SK-N-SH treated with all-trans-retinoic acid at 6 μM for 48 hours (cell line): ENCODE data around the gene EPS8.

Source experiments
- ATAC-seq: fragments of 200-7000 bp; cut with Tn5 transposase; 3 replicates; pipeline ENCODE4 v1.9.1; 2020; ENCODE audit warnings: mild to moderate bottlenecking, moderate library complexity
- ARNTL ChIP-seq: fragments of 450-650 bp; formaldehyde crosslinking; IDR thresholded peaks from 2 replicates; pipeline ENCODE4 v1.5.0; 2020; ENCODE audit warnings: low read depth, mild to moderate bottlenecking, moderate library complexity, borderline replicate concordance
- BACH2 ChIP-seq: fragments of 250-450 bp; sonication (Bioruptor Pico); IDR thresholded peaks from 2 replicates; pipeline ENCODE4 v1.9.0; 2021; ENCODE audit warnings: mild to moderate bottlenecking, borderline replicate concordance
- CREB5 ChIP-seq: fragments of 250-450 bp; sonication (Bioruptor Pico); IDR thresholded peaks from 2 replicates; pipeline ENCODE4 v1.5.1; 2020; ENCODE audit warnings: low read depth, mild to moderate bottlenecking, moderate library complexity
- CSDC2 ChIP-seq: fragments of 250-450 bp; sonication (Bioruptor Pico); IDR thresholded peaks from 2 replicates; pipeline ENCODE4 v1.5.0; 2020; ENCODE audit warnings: mild to moderate bottlenecking, moderate library complexity
- ESRRG ChIP-seq: fragments of 250-450 bp; sonication (Bioruptor Pico); IDR thresholded peaks from 2 replicates; pipeline ENCODE4 v1.6.1; 2021; ENCODE audit warnings: mild to moderate bottlenecking
- GLIS3 ChIP-seq: fragments of 250-450 bp; sonication (Bioruptor Pico); IDR thresholded peaks from 2 replicates; pipeline ENCODE4 v1.5.0; 2020; ENCODE audit warnings: mild to moderate bottlenecking, moderate library complexity
- ISL1 ChIP-seq: fragments of 250-450 bp; sonication (Bioruptor Pico); IDR thresholded peaks from 2 replicates; pipeline ENCODE4 v2.1.2; 2022; ENCODE audit warnings: mild to moderate bottlenecking, moderate library complexity
- PPARA ChIP-seq: fragments of 250-450 bp; sonication (Bioruptor Pico); IDR thresholded peaks from 2 replicates; pipeline ENCODE4 v1.5.0; 2020; ENCODE audit warnings: mild to moderate bottlenecking, borderline replicate concordance
- RARB ChIP-seq: fragments of 250-450 bp; sonication (Bioruptor Pico); IDR thresholded peaks from 2 replicates; pipeline ENCODE4 v1.8.0; 2021; ENCODE audit warnings: mild to moderate bottlenecking, moderate library complexity
- SNAI2 ChIP-seq: fragments of 250-450 bp; sonication (Bioruptor Pico); IDR thresholded peaks from 2 replicates; pipeline ENCODE4 v1.5.0; 2020; ENCODE audit warnings: mild to moderate bottlenecking, moderate library complexity
- TCF4 ChIP-seq: fragments of 250-450 bp; sonication (Bioruptor Pico); IDR thresholded peaks from 2 replicates; pipeline ENCODE4 v1.8.0; 2021; ENCODE audit warnings: mild to moderate bottlenecking, moderate library complexity, borderline replicate concordance
- TOX ChIP-seq: fragments of 250-450 bp; sonication (Bioruptor Pico); IDR thresholded peaks from 2 replicates; pipeline ENCODE4 v1.8.0; 2021; ENCODE audit warnings: mild to moderate bottlenecking, moderate library complexity, borderline replicate concordance
- ZC3H10 ChIP-seq: fragments of 250-450 bp; sonication (Bioruptor Pico); IDR thresholded peaks from 2 replicates; pipeline ENCODE4 v1.5.1; 2021; ENCODE audit warnings: mild to moderate bottlenecking, moderate library complexity
- ZFP3 ChIP-seq: fragments of 250-450 bp; sonication (Bioruptor Pico); IDR thresholded peaks from 2 replicates; pipeline ENCODE4 v1.5.0; 2020; ENCODE audit warnings: mild to moderate bottlenecking, moderate library complexity
- ZFP30 ChIP-seq: fragments of 450-650 bp; formaldehyde crosslinking; IDR thresholded peaks from 2 replicates; pipeline ENCODE4 v1.5.0; 2022; ENCODE audit warnings: mild to moderate bottlenecking, moderate library complexity
- ZNF565 ChIP-seq: fragments of 450-650 bp; formaldehyde crosslinking; conservative IDR thresholded peaks from 2 replicates; pipeline ENCODE4 v1.5.0; 2020; ENCODE audit warnings: low read depth, mild to moderate bottlenecking, moderate library complexity
- ZNF70 ChIP-seq: fragments of 450-650 bp; formaldehyde crosslinking; IDR thresholded peaks from 2 replicates; pipeline ENCODE4 v1.5.0; 2020; ENCODE audit warnings: mild to moderate bottlenecking, moderate library complexity
- ZNF8 ChIP-seq: fragments of 450-650 bp; formaldehyde crosslinking; IDR thresholded peaks from 2 replicates; pipeline ENCODE4 v1.5.0; 2020; ENCODE audit warnings: mild to moderate bottlenecking, moderate library complexity
- TF ChIP-seq, protein P1 (sequence below): fragments of 250-450 bp; sonication (Bioruptor Pico); IDR thresholded peaks from 2 replicates; pipeline ENCODE4 v1.8.0; 2021; ENCODE audit warnings: low read depth, mild to moderate bottlenecking, moderate library complexity, borderline replicate concordance
- TF ChIP-seq, protein P2 (sequence below): fragments of 250-450 bp; sonication (Bioruptor Pico); IDR thresholded peaks from 2 replicates; pipeline ENCODE4 v1.5.0; 2020; ENCODE audit warnings: mild to moderate bottlenecking, moderate library complexity
- TF ChIP-seq, protein P3 (sequence below): fragments of 250-450 bp; sonication (Bioruptor Pico); IDR thresholded peaks from 2 replicates; pipeline ENCODE4 v1.5.1; 2021; ENCODE audit warnings: mild to moderate bottlenecking, moderate library complexity
- TF ChIP-seq, protein P4 (sequence below): fragments of 250-450 bp; sonication (Bioruptor Pico); IDR thresholded peaks from 2 replicates; pipeline ENCODE4 v1.8.0; 2020; ENCODE audit warnings: mild to moderate bottlenecking, moderate library complexity, borderline replicate concordance

EPS8 gene

GRCh38 chr12:15752785-15753184 lies 36.4 kb downstream of the EPS8 start:
- no peak for ATAC-seq
- TF ChIP-seq PPARA (CRISPR knock-in tag) (no peak), CSDC2 (CRISPR knock-in tag) (no peak), RARB (CRISPR knock-in tag) (no peak), ISL1 (CRISPR knock-in tag) (no peak), SNAI2 (CRISPR knock-in tag) (no peak), TCF4 (CRISPR knock-in tag) (no peak), ZNF70 (CRISPR knock-in tag) (no peak), CREB5 (CRISPR knock-in tag) (no peak), ZFP30 (CRISPR knock-in tag) (no peak), GLIS3 (no peak), ZFP3 (CRISPR knock-in tag) (no peak), BACH2 (CRISPR knock-in tag) (no peak), TOX (no peak), ESRRG (CRISPR knock-in tag) (no peak), ARNTL (CRISPR knock-in tag) (no peak)
- TF ChIP-seq, protein P1, sequence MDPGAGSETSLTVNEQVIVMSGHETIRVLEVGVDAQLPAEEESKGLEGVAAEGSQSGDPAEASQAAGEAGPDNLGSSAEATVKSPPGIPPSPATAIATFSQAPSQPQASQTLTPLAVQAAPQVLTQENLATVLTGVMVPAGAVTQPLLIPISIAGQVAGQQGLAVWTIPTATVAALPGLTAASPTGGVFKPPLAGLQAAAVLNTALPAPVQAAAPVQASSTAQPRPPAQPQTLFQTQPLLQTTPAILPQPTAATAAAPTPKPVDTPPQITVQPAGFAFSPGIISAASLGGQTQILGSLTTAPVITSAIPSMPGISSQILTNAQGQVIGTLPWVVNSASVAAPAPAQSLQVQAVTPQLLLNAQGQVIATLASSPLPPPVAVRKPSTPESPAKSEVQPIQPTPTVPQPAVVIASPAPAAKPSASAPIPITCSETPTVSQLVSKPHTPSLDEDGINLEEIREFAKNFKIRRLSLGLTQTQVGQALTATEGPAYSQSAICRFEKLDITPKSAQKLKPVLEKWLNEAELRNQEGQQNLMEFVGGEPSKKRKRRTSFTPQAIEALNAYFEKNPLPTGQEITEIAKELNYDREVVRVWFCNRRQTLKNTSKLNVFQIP (CRISPR knock-in tag) = no peak
- TF ChIP-seq, protein P2, sequence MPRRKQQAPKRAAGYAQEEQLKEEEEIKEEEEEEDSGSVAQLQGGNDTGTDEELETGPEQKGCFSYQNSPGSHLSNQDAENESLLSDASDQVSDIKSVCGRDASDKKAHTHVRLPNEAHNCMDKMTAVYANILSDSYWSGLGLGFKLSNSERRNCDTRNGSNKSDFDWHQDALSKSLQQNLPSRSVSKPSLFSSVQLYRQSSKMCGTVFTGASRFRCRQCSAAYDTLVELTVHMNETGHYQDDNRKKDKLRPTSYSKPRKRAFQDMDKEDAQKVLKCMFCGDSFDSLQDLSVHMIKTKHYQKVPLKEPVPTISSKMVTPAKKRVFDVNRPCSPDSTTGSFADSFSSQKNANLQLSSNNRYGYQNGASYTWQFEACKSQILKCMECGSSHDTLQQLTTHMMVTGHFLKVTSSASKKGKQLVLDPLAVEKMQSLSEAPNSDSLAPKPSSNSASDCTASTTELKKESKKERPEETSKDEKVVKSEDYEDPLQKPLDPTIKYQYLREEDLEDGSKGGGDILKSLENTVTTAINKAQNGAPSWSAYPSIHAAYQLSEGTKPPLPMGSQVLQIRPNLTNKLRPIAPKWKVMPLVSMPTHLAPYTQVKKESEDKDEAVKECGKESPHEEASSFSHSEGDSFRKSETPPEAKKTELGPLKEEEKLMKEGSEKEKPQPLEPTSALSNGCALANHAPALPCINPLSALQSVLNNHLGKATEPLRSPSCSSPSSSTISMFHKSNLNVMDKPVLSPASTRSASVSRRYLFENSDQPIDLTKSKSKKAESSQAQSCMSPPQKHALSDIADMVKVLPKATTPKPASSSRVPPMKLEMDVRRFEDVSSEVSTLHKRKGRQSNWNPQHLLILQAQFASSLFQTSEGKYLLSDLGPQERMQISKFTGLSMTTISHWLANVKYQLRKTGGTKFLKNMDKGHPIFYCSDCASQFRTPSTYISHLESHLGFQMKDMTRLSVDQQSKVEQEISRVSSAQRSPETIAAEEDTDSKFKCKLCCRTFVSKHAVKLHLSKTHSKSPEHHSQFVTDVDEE (CRISPR knock-in tag) = no peak
- TF ChIP-seq, protein P3, sequence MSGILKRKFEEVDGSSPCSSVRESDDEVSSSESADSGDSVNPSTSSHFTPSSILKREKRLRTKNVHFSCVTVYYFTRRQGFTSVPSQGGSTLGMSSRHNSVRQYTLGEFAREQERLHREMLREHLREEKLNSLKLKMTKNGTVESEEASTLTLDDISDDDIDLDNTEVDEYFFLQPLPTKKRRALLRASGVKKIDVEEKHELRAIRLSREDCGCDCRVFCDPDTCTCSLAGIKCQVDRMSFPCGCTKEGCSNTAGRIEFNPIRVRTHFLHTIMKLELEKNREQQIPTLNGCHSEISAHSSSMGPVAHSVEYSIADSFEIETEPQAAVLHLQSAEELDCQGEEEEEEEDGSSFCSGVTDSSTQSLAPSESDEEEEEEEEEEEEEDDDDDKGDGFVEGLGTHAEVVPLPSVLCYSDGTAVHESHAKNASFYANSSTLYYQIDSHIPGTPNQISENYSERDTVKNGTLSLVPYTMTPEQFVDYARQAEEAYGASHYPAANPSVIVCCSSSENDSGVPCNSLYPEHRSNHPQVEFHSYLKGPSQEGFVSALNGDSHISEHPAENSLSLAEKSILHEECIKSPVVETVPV = no peak
- TF ChIP-seq, protein P4, sequence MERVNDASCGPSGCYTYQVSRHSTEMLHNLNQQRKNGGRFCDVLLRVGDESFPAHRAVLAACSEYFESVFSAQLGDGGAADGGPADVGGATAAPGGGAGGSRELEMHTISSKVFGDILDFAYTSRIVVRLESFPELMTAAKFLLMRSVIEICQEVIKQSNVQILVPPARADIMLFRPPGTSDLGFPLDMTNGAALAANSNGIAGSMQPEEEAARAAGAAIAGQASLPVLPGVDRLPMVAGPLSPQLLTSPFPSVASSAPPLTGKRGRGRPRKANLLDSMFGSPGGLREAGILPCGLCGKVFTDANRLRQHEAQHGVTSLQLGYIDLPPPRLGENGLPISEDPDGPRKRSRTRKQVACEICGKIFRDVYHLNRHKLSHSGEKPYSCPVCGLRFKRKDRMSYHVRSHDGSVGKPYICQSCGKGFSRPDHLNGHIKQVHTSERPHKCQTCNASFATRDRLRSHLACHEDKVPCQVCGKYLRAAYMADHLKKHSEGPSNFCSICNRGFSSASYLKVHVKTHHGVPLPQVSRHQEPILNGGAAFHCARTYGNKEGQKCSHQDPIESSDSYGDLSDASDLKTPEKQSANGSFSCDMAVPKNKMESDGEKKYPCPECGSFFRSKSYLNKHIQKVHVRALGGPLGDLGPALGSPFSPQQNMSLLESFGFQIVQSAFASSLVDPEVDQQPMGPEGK (CRISPR knock-in tag) = no peak

GRCh38 chr12:15751741-15752140 lies 37.4 kb downstream of the EPS8 start:
- TF ChIP-seq, protein P2 (CRISPR knock-in tag) = no peak
- no peak for TF ChIP-seq SNAI2 (CRISPR knock-in tag)
- TF ChIP-seq, protein P3 = no peak
- no peak for TF ChIP-seq GLIS3
- TF ChIP-seq CSDC2 (CRISPR knock-in tag) = no peak
- no peak for TF ChIP-seq ZNF565 (CRISPR knock-in tag)
- TF ChIP-seq ESRRG (CRISPR knock-in tag) = no peak
- no peak for TF ChIP-seq ZNF70 (CRISPR knock-in tag)
- TF ChIP-seq ZFP30 (CRISPR knock-in tag) = no peak
- no peak for TF ChIP-seq BACH2 (CRISPR knock-in tag)
- no peak for TF ChIP-seq ZC3H10
- no peak for TF ChIP-seq ZNF8 (CRISPR knock-in tag)
- no peak for TF ChIP-seq PPARA (CRISPR knock-in tag)
- TF ChIP-seq ARNTL (CRISPR knock-in tag) = no peak
- TF ChIP-seq, all 23 proteins: peak for 0
- ATAC-seq = no peak
